ENCODE measurements around the gene IGFBP2. TPM values are rescaled to one million over a fixed set of nuclear protein-coding genes. Genes with fewer than 3 reads are reported as not detected.

IGFBP2 gene
- total RNA-seq, 1 experiment from 2014 or later = 363 TPM

GRCh38 chr2:216680951-216681629 lies 47.9 kb downstream of the IGFBP2 start:
- H3K27me3 Mint-ChIP-seq (ENCODE audit: low read depth) = peaks cover 12% of the 10 kb centered on the region
- H3K18ac ChIP-seq (ENCODE audit: insufficient read length, low read depth, low read length) = no peak overlapping the region

More at GRCh38 chr2:216680951-216681629, 47.9 kb downstream of the IGFBP2 start:
- H4K5ac ChIP-seq (ENCODE audit: insufficient read length, low read depth, low read length) = no peak overlapping the region
- H3K27ac ChIP-seq (ENCODE audit: insufficient read length, low read depth, low read length) = no peak overlapping the region
- H3K9ac ChIP-seq (ENCODE audit: extremely low read depth, insufficient read length, low read length) = no peak overlapping the region
- no peaks in the 10 kb centered on the region for H3K23me2 ChIP-seq (ENCODE audit: insufficient read length, low read depth, low read length, poor library complexity, severe bottlenecking)
- no peak overlapping the region for H2BK20ac ChIP-seq (ENCODE audit: low read depth, low read length, poor library complexity, severe bottlenecking)
- H3K9me3 Mint-ChIP-seq = no peaks in the 10 kb centered on the region
- no peak overlapping the region for H2BK120ac ChIP-seq (ENCODE audit: low read depth, low read length, poor library complexity, severe bottlenecking)
- no peaks in the 10 kb centered on the region for H4K20me1 ChIP-seq (ENCODE audit: control insufficient read depth, insufficient read depth, insufficient read length)
- TF ChIP-seq CTCF (conservative IDR thresholded peaks at IDR 0.05) = no peak
- no peak overlapping the region for H2AFZ ChIP-seq (ENCODE audit: low read length)
- H3K4me2 ChIP-seq (ENCODE audit: insufficient read depth, insufficient read length, low read length) = no peak overlapping the region
- H3K9me3 ChIP-seq (ENCODE audit: control insufficient read depth, low read depth, low read length) = no peaks in the 10 kb centered on the region
- H4K8ac ChIP-seq (replicated peaks; ENCODE audit: insufficient read length, low read depth, low read length) = no peak overlapping the region
- H3K27ac Mint-ChIP-seq = no peak overlapping the region; a peak in 1 of 7 replicates
- H3K4me1 Mint-ChIP-seq = peaks cover 17 to 23% of the 10 kb centered on the region in 2 experiments
- H2AK5ac ChIP-seq (ENCODE audit: insufficient read length, low read length) = no peak overlapping the region
- H3K79me1 ChIP-seq (ENCODE audit: insufficient read depth, low read depth, low read length, poor library complexity, severe bottlenecking) = no peaks in the 10 kb centered on the region
- H2BK12ac ChIP-seq (ENCODE audit: insufficient read length, low read depth, low read length) = no peak overlapping the region
- no peak for DNase-seq
- H3K4me1 ChIP-seq (ENCODE audit: insufficient read depth, low read length) = peaks cover 5% of the 10 kb centered on the region; the same call in 1 of the 2 replicates
- H4K91ac ChIP-seq (ENCODE audit: insufficient read length, low read depth, low read length) = no peak overlapping the region
- no peak overlapping the region for H2BK15ac ChIP-seq (ENCODE audit: low read depth, low read length)
- no peak overlapping the region for H3K23ac ChIP-seq (ENCODE audit: insufficient read length, low read depth, low read length)
- H3K56ac ChIP-seq (ENCODE audit: insufficient read length, low read depth, low read length) = no peak overlapping the region
- no peak overlapping the region for H3K4me3 Mint-ChIP-seq
- WGBS (ENCODE audit: extremely low coverage, insufficient read length, low lambda C conversion rate) = no CpG with 5 or more reads among the region's 10 CpGs
- H3K4ac ChIP-seq (ENCODE audit: low read depth, low read length) = no peak overlapping the region
- no peaks in the 10 kb centered on the region for H3K36me3 Mint-ChIP-seq (ENCODE audit: insufficient read depth in 1 of 3, low read depth in 3 of 3)
- no peaks in the 10 kb centered on the region for H3K79me2 ChIP-seq (ENCODE audit: insufficient read depth, low read length)
- H3K14ac ChIP-seq (ENCODE audit: insufficient read depth, low read length) = no peak overlapping the region
- H3T11ph ChIP-seq (ENCODE audit: low read length) = no peak overlapping the region
- H3K27me3 ChIP-seq (ENCODE audit: insufficient read depth, low read length) = no peaks in the 10 kb centered on the region
- H2BK5ac ChIP-seq (ENCODE audit: insufficient read length, low read length) = no peak overlapping the region
